Testis (tissue), 2 donors: Measurements from ENCODE around the gene LENG8.

ENCODE experiments used
- CTCF ChIP-seq, 3 experiments: fragments of 450-650 bp in 2 of 3; fragments of 200-600 bp in 1 of 3; sonication (generic) in 1 of 3; IDR thresholded peaks; one replicate each; pipeline ENCODE4 v1.5.1; 2016 to 2019; ENCODE audit warnings: antibody characterized with exemption in 3 of 3, mild to moderate bottlenecking in 2 of 3, moderate library complexity in 1 of 3
- POLR2A ChIP-seq: fragments of 450-650 bp; IDR thresholded peaks from one replicate; pipeline ENCODE4 v1.6.1; 2017; ENCODE audit warnings: antibody characterized with exemption, mild to moderate bottlenecking, moderate library complexity

GRCh38 chr19:54485851-54486250 lies 36.9 kb downstream of the LENG8 start:
- TF ChIP-seq CTCF (IDR thresholded peaks at IDR 0.05) (no peak), POLR2A (no peak)
